Peyer's patch (tissue), 4 donors: Measurements from ENCODE around the gene SHC2. TPM values are rescaled to one million over a fixed set of nuclear protein-coding genes. Genes with fewer than 3 reads are reported as not detected.

Experiments used
- DNase-seq, 3 donors: peaks; one replicate each; pipeline ENCODE4 v3.0.0-alpha.2; 2017 to 2019
- H3K27ac ChIP-seq, 4 donors: fragments of 200-600 bp; sonication (generic); one replicate each; pipeline ENCODE4 v1.5.1; 2016 to 2019
- H3K27me3 ChIP-seq, 2 donors: fragments of 200-600 bp; sonication (generic); one replicate each; pipeline ENCODE4 v1.5.1; 2019
- H3K36me3 ChIP-seq, 3 donors: fragments of 200-600 bp; sonication (generic); one replicate each; pipeline ENCODE4 v1.5.1; 2016 to 2019
- H3K4me1 ChIP-seq, 4 donors: fragments of 200-600 bp; sonication (generic); one replicate each; pipeline ENCODE4 v1.5.1; 2016 to 2019
- H3K4me3 ChIP-seq, 4 donors: fragments of 200-600 bp; sonication (generic); 1 replicate in 3 of 4; 2 replicates in 1 of 4; pipeline ENCODE4 v1.5.1; 2016 to 2019; ENCODE audit warnings: mild to moderate bottlenecking in 1 of 4
- H3K9me3 ChIP-seq, 4 donors: fragments of 200-600 bp; sonication (generic); one replicate each; pipeline ENCODE4 v1.5.1; 2016 to 2019; ENCODE audit warnings: mild to moderate bottlenecking in 1 of 4
- CTCF ChIP-seq, 6 experiments: fragments of 450-650 bp in 4 of 6; fragments of 200-600 bp in 2 of 6; sonication (generic) in 1 of 6; IDR thresholded peaks; one replicate each; pipeline ENCODE4 v1.5.1; 2017 to 2019; ENCODE audit warnings: antibody characterized with exemption in 6 of 6, mild to moderate bottlenecking in 3 of 6, moderate library complexity in 1 of 6
- POLR2A ChIP-seq, 2 donors: fragments of 450-650 bp; IDR thresholded peaks; one replicate each; pipeline ENCODE4 v1.5.1; 2017; ENCODE audit warnings: antibody characterized with exemption in 2 of 2, mild to moderate bottlenecking in 2 of 2, moderate library complexity in 2 of 2
- total RNA-seq, 4 donors: library from RNA; depleted of rRNA; stranded (reverse); fragments of >200 nt; gene quantifications; one replicate each; pipeline ENCODE4 v1.1.0, GENCODE V29; 2016

Gene SHC2
- total RNA-seq, 4 donors from 2014 or later, result 9.5 to 33.0 (median 18.3) TPM

GRCh38 chr19:443005-443404 lies 17.8 kb downstream of the SHC2 start:
- Histone ChIP-seq H3K4me3 (no peak overlapping the region), H3K9me3 (no peaks in the 10 kb centered on the region), H3K36me3 (no peaks in the 10 kb centered on the region), H3K27ac (no peak overlapping the region), H3K4me1 (peaks cover 0 to 1% (median 0%) of the 10 kb centered on the region in 4 donors), H3K27me3 (no peaks in the 10 kb centered on the region)
- DNase-seq, result no peak
- TF ChIP-seq POLR2A (IDR thresholded peaks at IDR 0.05) (no peak), CTCF (IDR thresholded peaks at IDR 0.05) (no peak)

- no peak for DNase-seq
- H3K36me3 ChIP-seq, result no peaks in the 10 kb centered on the region
- no peak overlapping the region for H3K4me3 ChIP-seq
- H3K9me3 ChIP-seq, result no peaks in the 10 kb centered on the region
- H3K27ac ChIP-seq, result no peak overlapping the region
- H3K4me1 ChIP-seq, result no peaks in the 10 kb centered on the region
- H3K27me3 ChIP-seq, result no peaks in the 10 kb centered on the region
- no peak for TF ChIP-seq CTCF (IDR thresholded peaks at IDR 0.05)
Measured at GRCh38 chr19:442085-442484, 18.7 kb downstream of the SHC2 start.

- Histone ChIP-seq H3K9me3 (no peaks in the 10 kb centered on the region), H3K27ac (no peak overlapping the region), H3K27me3 (no peaks in the 10 kb centered on the region), H3K4me3 (no peak overlapping the region), H3K4me1 (no peaks in the 10 kb centered on the region), H3K36me3 (no peaks in the 10 kb centered on the region)
- no peak for TF ChIP-seq POLR2A (IDR thresholded peaks at IDR 0.05)
- TF ChIP-seq CTCF (IDR thresholded peaks at IDR 0.05), result no peak
- no peak for DNase-seq
Measured at GRCh38 chr19:441213-441836, 19.5 kb downstream of the SHC2 start.

- DNase-seq, result no peak
- Histone ChIP-seq H3K27me3 (no peaks in the 10 kb centered on the region), H3K36me3 (no peaks in the 10 kb centered on the region), H3K4me3 (no peak overlapping the region), H3K4me1 (no peaks in the 10 kb centered on the region), H3K27ac (no peak overlapping the region), H3K9me3 (no peaks in the 10 kb centered on the region)
- no peak for TF ChIP-seq CTCF (IDR thresholded peaks at IDR 0.05)
- no peak for TF ChIP-seq POLR2A (IDR thresholded peaks at IDR 0.05)
Measured at GRCh38 chr19:440391-441212, 20.2 kb downstream of the SHC2 start.

- TF ChIP-seq CTCF (IDR thresholded peaks at IDR 0.05) (no peak), POLR2A (IDR thresholded peaks at IDR 0.05) (no peak)
- H3K27ac ChIP-seq, result no peak overlapping the region
- H3K27me3 ChIP-seq, result no peaks in the 10 kb centered on the region
- H3K4me1 ChIP-seq, result no peaks in the 10 kb centered on the region
- no peak overlapping the region for H3K4me3 ChIP-seq
- no peaks in the 10 kb centered on the region for H3K36me3 ChIP-seq
- H3K9me3 ChIP-seq, result no peaks in the 10 kb centered on the region
- DNase-seq, result no peak
Measured at GRCh38 chr19:439167-439900, 21.5 kb downstream of the SHC2 start.
